ENCODE data around the gene CFAP107. TPM values are rescaled to one million over a fixed set of nuclear protein-coding genes. Genes with fewer than 3 reads are reported as not detected.

CFAP107 gene
- polyA plus RNA-seq, 1 donor from 2014 or later = not detected

GRCh38 chr1:12760256-12760795, 14.3 kb downstream of the CFAP107 start:
- no peak overlapping the region for H3K9ac ChIP-seq (ENCODE audit: low read length)
- no peaks in the 10 kb centered on the region for H3K36me3 ChIP-seq (ENCODE audit: insufficient read depth, low read length)
- H3K27ac ChIP-seq (ENCODE audit: low read length) = no peak overlapping the region
- H3K4me2 ChIP-seq (ENCODE audit: low read length) = no peak overlapping the region
- no peaks in the 10 kb centered on the region for H3F3A ChIP-seq (ENCODE audit: insufficient read depth, low read length, poor library complexity, severe bottlenecking)
- H3K9me2 ChIP-seq (ENCODE audit: insufficient read depth, low read length) = no peaks in the 10 kb centered on the region
- no peaks in the 10 kb centered on the region for H4K20me1 ChIP-seq (ENCODE audit: insufficient read depth)
- H3K4me3 ChIP-seq (ENCODE audit: low read length) = no peak overlapping the region
- no peaks in the 10 kb centered on the region for H3K9me3 ChIP-seq (ENCODE audit: low read length)
- TF ChIP-seq REST (IDR thresholded peaks at IDR 0.05; ENCODE audit: borderline replicate concordance) (no peak), RAD21 (conservative IDR thresholded peaks at IDR 0.05) (no peak), MXI1 (conservative IDR thresholded peaks at IDR 0.05; ENCODE audit: poor library complexity, severe bottlenecking) (no peak), EZH2 (IDR thresholded peaks at IDR 0.05; ENCODE audit: borderline replicate concordance, insufficient read depth, low read length, poor library complexity, severe bottlenecking) (no peak), POLR2AphosphoS5 (IDR thresholded peaks at IDR 0.05) (no peak), TAF1 (IDR thresholded peaks at IDR 0.05; ENCODE audit: low read depth) (no peak), SMC3 (conservative IDR thresholded peaks at IDR 0.05; ENCODE audit: poor library complexity) (no peak), EP300 (conservative IDR thresholded peaks at IDR 0.05; ENCODE audit: poor library complexity, severe bottlenecking) (no peak), CTCF (IDR thresholded peaks at IDR 0.05; ENCODE audit: poor library complexity, severe bottlenecking) (no peak)
- H3K79me2 ChIP-seq (replicated peaks; ENCODE audit: insufficient read depth, low read length) = no peaks in the 10 kb centered on the region
- H3K27me3 ChIP-seq (ENCODE audit: insufficient read depth, low read depth, low read length) = no peaks in the 10 kb centered on the region
- H2AFZ ChIP-seq (ENCODE audit: low read depth, low read length) = no peak overlapping the region

- Histone ChIP-seq H3K4me2 (ENCODE audit: low read length) (no peak overlapping the region), H3K9me3 (ENCODE audit: low read length) (no peaks in the 10 kb centered on the region), H3K79me2 (replicated peaks; ENCODE audit: insufficient read depth, low read length) (no peaks in the 10 kb centered on the region), H4K20me1 (ENCODE audit: insufficient read depth) (no peaks in the 10 kb centered on the region), H3K4me3 (ENCODE audit: low read length) (no peak overlapping the region), H3K27me3 (ENCODE audit: insufficient read depth, low read depth, low read length) (no peaks in the 10 kb centered on the region), H2AFZ (ENCODE audit: low read depth, low read length) (no peak overlapping the region), H3K9me2 (ENCODE audit: insufficient read depth, low read length) (no peaks in the 10 kb centered on the region), H3F3A (ENCODE audit: insufficient read depth, low read length, poor library complexity, severe bottlenecking) (no peaks in the 10 kb centered on the region), H3K9ac (ENCODE audit: low read length) (no peak overlapping the region), H3K36me3 (ENCODE audit: insufficient read depth, low read length) (no peaks in the 10 kb centered on the region), H3K27ac (ENCODE audit: low read length) (no peak overlapping the region)
- no peak for TF ChIP-seq REST (IDR thresholded peaks at IDR 0.05; ENCODE audit: borderline replicate concordance)
- TF ChIP-seq MXI1 (conservative IDR thresholded peaks at IDR 0.05; ENCODE audit: poor library complexity, severe bottlenecking) = no peak
- no peak for TF ChIP-seq POLR2AphosphoS5 (IDR thresholded peaks at IDR 0.05)
- no peak for TF ChIP-seq EP300 (conservative IDR thresholded peaks at IDR 0.05; ENCODE audit: poor library complexity, severe bottlenecking)
- no peak for TF ChIP-seq CTCF (IDR thresholded peaks at IDR 0.05; ENCODE audit: poor library complexity, severe bottlenecking)
- TF ChIP-seq EZH2 (IDR thresholded peaks at IDR 0.05; ENCODE audit: borderline replicate concordance, insufficient read depth, low read length, poor library complexity, severe bottlenecking) = no peak
- no peak for TF ChIP-seq SMC3 (conservative IDR thresholded peaks at IDR 0.05; ENCODE audit: poor library complexity)
- no peak for TF ChIP-seq TAF1 (IDR thresholded peaks at IDR 0.05; ENCODE audit: low read depth)
- TF ChIP-seq RAD21 (conservative IDR thresholded peaks at IDR 0.05) = no peak
Measured at GRCh38 chr1:12761781-12762180, 15.8 kb downstream of the CFAP107 start.

Measured in neural cell (in vitro differentiated cells).